ENCODE measurements around the gene DKK3. TPM values are rescaled to one million over a fixed set of nuclear protein-coding genes. Genes with fewer than 3 reads are reported as not detected.

The DKK3 gene
- polyA plus RNA-seq, 3 donors: 49.7 to 72.3 (median 66.7) TPM

- no peak for DNase-seq (ENCODE audit: extremely low read depth in 1 of 11, low read depth in 9 of 11, low spot score in 4 of 11)
Measured at GRCh38 chr11:11935536-11935935, 72.9 kb downstream of the DKK3 start.

DNA sequence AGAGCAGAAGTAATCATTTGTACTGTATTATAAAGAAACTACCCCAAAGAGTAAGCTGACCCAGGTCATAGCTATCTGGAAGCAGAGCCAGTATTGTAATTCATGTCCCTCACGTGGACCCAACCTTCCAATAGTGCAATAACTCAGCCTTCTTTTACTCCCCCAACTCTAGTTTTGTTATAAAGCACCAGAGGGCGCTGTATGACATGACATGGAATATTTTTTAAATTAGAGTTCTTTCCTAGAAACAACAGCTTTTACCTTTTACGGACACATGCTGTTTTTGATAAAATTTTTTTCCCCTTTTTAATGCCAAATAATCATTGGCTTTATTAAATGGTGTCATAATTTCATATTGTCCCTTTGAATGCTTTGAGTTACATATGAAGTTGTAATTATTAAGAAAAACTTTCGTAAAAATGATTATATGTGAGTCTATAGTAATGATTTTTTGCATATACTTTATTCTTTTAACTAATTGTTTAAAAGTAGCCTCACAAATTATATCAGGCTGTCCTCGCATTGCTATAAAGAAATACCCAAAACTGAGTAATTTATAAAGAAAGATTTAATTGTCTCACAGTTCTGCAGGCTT lies 76.9 kb downstream of the DKK3 start:
- DNase-seq (ENCODE audit: extremely low read depth in 1 of 11, low read depth in 9 of 11, low spot score in 4 of 11): peak in 9 of 11 donors; percentile 6 to 43 (median 24)

GRCh38 chr11:11929920-11930319 lies 78.5 kb downstream of the DKK3 start:
- no peak for DNase-seq (ENCODE audit: extremely low read depth in 1 of 11, low read depth in 9 of 11, low spot score in 4 of 11)

GRCh38 chr11:11923828-11924227 lies 84.6 kb downstream of the DKK3 start:
- no peak for DNase-seq (ENCODE audit: extremely low read depth in 1 of 11, low read depth in 9 of 11, low spot score in 4 of 11)

DNA sequence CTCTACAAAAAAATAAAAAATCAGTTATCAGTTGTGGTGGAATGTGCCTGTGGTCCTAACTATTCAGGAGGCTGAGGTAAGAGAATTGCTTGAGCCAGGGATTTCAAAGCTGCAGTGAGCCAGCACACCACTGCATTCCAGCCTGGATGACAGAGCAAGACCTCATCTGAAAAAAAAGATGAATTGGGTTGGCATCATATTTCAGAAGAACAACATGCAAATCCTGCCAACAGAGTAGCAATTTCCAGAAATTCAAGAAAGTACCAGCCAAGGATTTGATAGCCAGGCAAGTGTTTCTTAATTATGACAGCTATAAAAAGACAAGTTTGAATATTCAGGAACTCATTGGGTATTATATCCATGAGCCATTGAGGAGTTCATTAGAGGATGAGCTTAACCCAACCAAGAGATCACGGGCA lies 91.4 kb downstream of the DKK3 start:
- DNase-seq (ENCODE audit: extremely low read depth in 1 of 11, low read depth in 9 of 11, low spot score in 4 of 11): no peak

GRCh38 chr11:11915625-11916024 lies 92.8 kb downstream of the DKK3 start:
- no peak for DNase-seq (ENCODE audit: extremely low read depth in 1 of 11, low read depth in 9 of 11, low spot score in 4 of 11)

GRCh38 chr11:11913395-11913794 lies 95.0 kb downstream of the DKK3 start:
- no peak for DNase-seq (ENCODE audit: extremely low read depth in 1 of 11, low read depth in 9 of 11, low spot score in 4 of 11)

Other genes with a start within 250 kb of the DKK3 start
- gene USP47, start 166.7 kb downstream of the DKK3 start, polyA plus RNA-seq (ENCODE audit: insufficient read length in 3 of 3): 10 to 100 TPM; 79.7 to 94.1 (median 91.5) TPM
- gene MICAL2, start 102.0 kb upstream of the DKK3 start, polyA plus RNA-seq (ENCODE audit: insufficient read length in 3 of 3): 1 to 10 TPM; 5.8 to 8.5 (median 6.5) TPM

All from renal cortex interstitium (tissue), 11 donors.